ENCODE measurements around the gene NOP16.
"Not testable (repeated sequence)": the region's sequence is repeated elsewhere in the genome, so short reads cannot be mapped to it uniquely, and the experiment has no call there.

Gene NOP16

GRCh38 chr5:176409765-176410164 is 21.4 kb upstream of the NOP16 start:
- DNase-seq (ENCODE audit: low spot score): no peak

- no peak for DNase-seq (ENCODE audit: low spot score)
Observed at GRCh38 chr5:176408590-176408989, 20.2 kb upstream of the NOP16 start.

GRCh38 chr5:176408252-176408573 is 19.8 kb upstream of the NOP16 start:
- DNase-seq (ENCODE audit: low spot score): not testable (repeated sequence)

- DNase-seq (ENCODE audit: low spot score): no peak
Observed at GRCh38 chr5:176407456-176408251, 19.3 kb upstream of the NOP16 start.

- no peak for DNase-seq (ENCODE audit: low spot score)
Observed at GRCh38 chr5:176406436-176407052, 18.1 kb upstream of the NOP16 start.

GRCh38 chr5:176405656-176406435 is 17.4 kb upstream of the NOP16 start:
- DNase-seq (ENCODE audit: low spot score): no peak

GRCh38 chr5:176401281-176402205 is 13.1 kb upstream of the NOP16 start:
- DNase-seq (ENCODE audit: low spot score): no peak

GRCh38 chr5:176400382-176401156 is 12.2 kb upstream of the NOP16 start:
- DNase-seq (ENCODE audit: low spot score): peak; percentile 88

GRCh38 chr5:176397736-176398420 is 9.5 kb upstream of the NOP16 start:
- no peak for DNase-seq (ENCODE audit: low spot score)

- DNase-seq (ENCODE audit: low spot score): no peak
Observed at GRCh38 chr5:176396330-176396729, 7.9 kb upstream of the NOP16 start.

GRCh38 chr5:176394881-176395675 is 6.7 kb upstream of the NOP16 start:
- no peak for DNase-seq (ENCODE audit: low spot score)

GRCh38 chr5:176394096-176394495 is 5.7 kb upstream of the NOP16 start:
- DNase-seq (ENCODE audit: low spot score): no peak

GRCh38 chr5:176392526-176392925 is 4.1 kb upstream of the NOP16 start:
- no peak for DNase-seq (ENCODE audit: low spot score)

GRCh38 chr5:176391999-176392398 is 3.6 kb upstream of the NOP16 start:
- no peak for DNase-seq (ENCODE audit: low spot score)

- no peak for DNase-seq (ENCODE audit: low spot score)
Observed at GRCh38 chr5:176391479-176391878, 3.1 kb upstream of the NOP16 start.

GRCh38 chr5:176389135-176390123 is 1.0 kb upstream of the NOP16 start:
- no peak for DNase-seq (ENCODE audit: low spot score)

- DNase-seq (ENCODE audit: low spot score): peak; percentile 29
Observed at GRCh38 chr5:176388003-176388443, 375 bp downstream of the NOP16 start.

GRCh38 chr5:176387384-176387925 is 943 bp downstream of the NOP16 start:
- no peak for DNase-seq (ENCODE audit: low spot score)

Measured in LoVo (cell line).